Fibroblast of villous mesenchyme (primary cell): ENCODE results near the gene QRFPR. TPM values are rescaled to one million over a fixed set of nuclear protein-coding genes. Genes with fewer than 3 reads are reported as not detected.
A peak's percentile ranks its signal among the peaks of the same experiment; 100 is the strongest.

ENCODE experiments used
- DNase-seq: peaks from one replicate; pipeline ENCODE4 v3.0.0-alpha.2; 2010; ENCODE audit warnings: low read depth
- H3K4me3 ChIP-seq: 2 replicates; pipeline ENCODE4 v1.5.1; 2011; ENCODE audit warnings: low read depth, mild to moderate bottlenecking, low read length
- CTCF ChIP-seq: IDR thresholded peaks from 2 replicates; pipeline ENCODE4 v1.5.1; 2012; ENCODE audit warnings: low read depth, mild to moderate bottlenecking, low read length; ENCODE audit not compliant: insufficient read depth
- total RNA-seq: library from RNA; depleted of rRNA; stranded (reverse); fragments of >200 nt; gene quantifications from 2 replicates; pipeline ENCODE4 v1.2.3, GENCODE V29; 2012

Gene QRFPR
- total RNA-seq, 1 donor = not detected

DNA sequence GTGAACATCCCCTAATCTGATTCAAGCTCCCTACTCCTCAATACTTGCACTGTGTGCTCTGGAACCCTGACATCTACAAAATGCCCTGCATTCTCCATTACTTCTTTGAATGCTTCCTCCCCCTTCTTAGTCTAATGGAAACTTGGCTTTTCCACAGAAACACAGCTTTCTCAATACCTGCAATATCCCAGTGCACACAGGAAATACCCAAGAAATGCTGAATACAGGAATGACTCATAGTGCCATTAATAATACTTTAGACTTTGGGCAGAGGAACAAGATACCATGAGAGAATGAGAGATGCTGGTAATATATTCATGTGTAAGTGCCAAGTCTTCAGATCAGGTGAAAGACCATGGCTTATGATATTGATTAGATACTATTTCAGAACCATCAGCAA lies 5.6 kb downstream of the QRFPR start:
- no peak overlapping the region for H3K4me3 ChIP-seq
- TF ChIP-seq CTCF = no peak
- DNase-seq = no peak

DNA sequence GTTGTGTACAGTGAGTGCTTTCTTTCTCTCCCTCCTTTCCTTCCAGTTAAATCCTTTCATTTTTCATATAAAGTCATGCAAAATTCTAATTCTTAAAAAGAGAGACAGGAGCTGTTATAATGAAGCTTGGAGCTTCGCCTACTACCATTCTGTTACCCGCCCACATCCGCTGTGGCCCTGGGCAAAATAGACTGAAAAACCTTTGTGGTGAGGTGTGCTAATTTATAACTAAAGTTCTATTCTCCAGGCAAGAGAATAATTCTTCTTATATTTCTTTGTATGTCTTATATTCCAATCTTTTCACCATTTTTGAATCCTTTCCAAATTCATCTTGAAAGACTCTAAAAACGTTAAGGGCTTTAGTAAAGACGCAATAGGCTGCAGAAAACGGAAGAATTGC lies 7.0 kb downstream of the QRFPR start:
- DNase-seq = no peak
- no peak for TF ChIP-seq CTCF
- H3K4me3 ChIP-seq = no peak overlapping the region

GRCh38 chr4:121370729-121371325 lies 10.0 kb downstream of the QRFPR start:
- no peak overlapping the region for H3K4me3 ChIP-seq
- peak; percentile 61 for TF ChIP-seq CTCF
- DNase-seq = peak; percentile 39

- TF ChIP-seq CTCF = no peak
These were observed 20.3 kb downstream of the QRFPR start for GRCh38 chr4:121360495-121360894.

GRCh38 chr4:121358473-121358872 lies 22.3 kb downstream of the QRFPR start:
- DNase-seq = peak; percentile 70
- no peak for TF ChIP-seq CTCF
- no peak overlapping the region for H3K4me3 ChIP-seq

More at GRCh38 chr4:121360495-121360894, 20.3 kb downstream of the QRFPR start:
- no peak for DNase-seq
- H3K4me3 ChIP-seq = no peak overlapping the region

- H3K4me3 ChIP-seq = no peak overlapping the region
- TF ChIP-seq CTCF = no peak
- no peak for DNase-seq
These were observed 27.6 kb downstream of the QRFPR start for GRCh38 chr4:121353213-121353612.

DNA sequence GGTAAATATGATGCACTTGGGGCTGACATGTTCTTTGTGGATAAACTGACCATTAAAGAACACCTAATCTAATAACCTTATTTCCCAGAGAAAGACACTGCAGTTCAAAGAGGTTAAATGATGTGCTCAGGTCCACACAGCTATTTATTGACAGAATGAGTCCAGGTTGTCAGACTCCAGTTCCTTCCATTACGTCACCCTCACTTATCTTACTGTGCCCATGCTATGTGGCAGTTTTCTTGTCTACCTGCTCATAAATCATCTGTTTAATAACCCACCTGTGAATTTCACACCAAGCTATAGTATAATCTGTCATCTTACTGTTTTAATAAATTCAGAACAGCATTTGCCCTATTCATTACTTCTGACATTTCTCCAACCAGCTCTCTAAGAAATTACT lies 36.7 kb downstream of the QRFPR start:
- DNase-seq = no peak
- TF ChIP-seq CTCF = no peak
- no peak overlapping the region for H3K4me3 ChIP-seq
